ENCODE data around the gene APOA4. TPM values are rescaled to one million over a fixed set of nuclear protein-coding genes. Genes with fewer than 3 reads are reported as not detected.
A peak's percentile ranks its signal among the peaks of the same experiment; 100 is the strongest.

APOA4 gene
- polyA plus RNA-seq, 3 donors: not detected

DNA sequence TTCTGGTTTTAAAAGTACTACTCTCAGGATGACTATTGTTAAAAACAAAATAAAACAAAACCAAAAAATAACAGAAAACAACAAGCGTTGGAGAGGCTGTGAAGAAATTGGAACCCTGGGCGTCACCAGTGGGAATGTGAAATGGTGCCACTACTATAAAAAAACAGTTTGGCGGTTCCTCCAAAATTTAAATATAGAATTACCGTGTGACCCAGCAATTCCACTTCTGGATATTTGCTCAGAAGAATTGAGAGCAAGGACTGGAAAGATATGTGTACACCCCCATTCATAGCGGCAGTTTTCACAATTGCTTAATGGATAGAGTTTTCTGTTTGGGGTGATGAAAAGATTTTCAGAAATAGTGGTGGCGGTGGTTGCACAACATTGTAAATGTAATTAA lies 8.6 kb downstream of the APOA4 start:
- no CpG with 5 or more reads among the region's 6 CpGs for WGBS (ENCODE audit: insufficient coverage)
- Histone ChIP-seq H3K4me1 (ENCODE audit: control insufficient read depth in 1 of 2, insufficient read depth in 2 of 2, low read length in 2 of 2) (no peaks in the 10 kb centered on the region), H3K27ac (ENCODE audit: low read depth in 1 of 2, low read length in 2 of 2) (no peak overlapping the region), H3K9ac (ENCODE audit: insufficient read depth, low read length, poor library complexity, severe bottlenecking) (no peak overlapping the region), H3K4me3 (replicated peaks in 1 of 3; ENCODE audit: low read depth in 2 of 3, low read length in 3 of 3) (no peak overlapping the region), H3K4me2 (replicated peaks; ENCODE audit: extremely low read depth, low read length, poor library complexity, severe bottlenecking) (no peak overlapping the region), H4K20me1 (ENCODE audit: insufficient read depth, low read length) (no peaks in the 10 kb centered on the region), H3K79me2 (ENCODE audit: insufficient read depth, low read length) (no peaks in the 10 kb centered on the region), H2AFZ (ENCODE audit: insufficient read depth, low read depth, low read length, poor library complexity, severe bottlenecking) (no peak overlapping the region), H3K9me3 (replicated peaks in 1 of 2; ENCODE audit: control insufficient read depth in 1 of 2, insufficient read depth in 1 of 2, low read length in 2 of 2) (no peaks in the 10 kb centered on the region), H3K27me3 (ENCODE audit: control insufficient read depth in 2 of 2, insufficient read depth in 2 of 2, low read length in 2 of 2) (no peaks in the 10 kb centered on the region), H3K36me3 (replicated peaks in 1 of 2; ENCODE audit: control insufficient read depth in 1 of 2, insufficient read depth in 2 of 2, low read length in 2 of 2) (no peaks in the 10 kb centered on the region)
- peaks cover 0 to 6% (median 2%) of the 10 kb centered on the region in 3 donors for H3K27me3 Mint-ChIP-seq (ENCODE audit: low read depth in 3 of 3)
- TF ChIP-seq, protein P1, sequence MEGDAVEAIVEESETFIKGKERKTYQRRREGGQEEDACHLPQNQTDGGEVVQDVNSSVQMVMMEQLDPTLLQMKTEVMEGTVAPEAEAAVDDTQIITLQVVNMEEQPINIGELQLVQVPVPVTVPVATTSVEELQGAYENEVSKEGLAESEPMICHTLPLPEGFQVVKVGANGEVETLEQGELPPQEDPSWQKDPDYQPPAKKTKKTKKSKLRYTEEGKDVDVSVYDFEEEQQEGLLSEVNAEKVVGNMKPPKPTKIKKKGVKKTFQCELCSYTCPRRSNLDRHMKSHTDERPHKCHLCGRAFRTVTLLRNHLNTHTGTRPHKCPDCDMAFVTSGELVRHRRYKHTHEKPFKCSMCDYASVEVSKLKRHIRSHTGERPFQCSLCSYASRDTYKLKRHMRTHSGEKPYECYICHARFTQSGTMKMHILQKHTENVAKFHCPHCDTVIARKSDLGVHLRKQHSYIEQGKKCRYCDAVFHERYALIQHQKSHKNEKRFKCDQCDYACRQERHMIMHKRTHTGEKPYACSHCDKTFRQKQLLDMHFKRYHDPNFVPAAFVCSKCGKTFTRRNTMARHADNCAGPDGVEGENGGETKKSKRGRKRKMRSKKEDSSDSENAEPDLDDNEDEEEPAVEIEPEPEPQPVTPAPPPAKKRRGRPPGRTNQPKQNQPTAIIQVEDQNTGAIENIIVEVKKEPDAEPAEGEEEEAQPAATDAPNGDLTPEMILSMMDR (IDR thresholded peaks at IDR 0.05): no peak
- peaks cover 13% of the 10 kb centered on the region for H3K4me1 Mint-ChIP-seq
- H3K4me3 Mint-ChIP-seq: no peak overlapping the region
- H3K9me3 Mint-ChIP-seq: peaks cover 0 to 4% (median 0%) of the 10 kb centered on the region in 7 donors
- intact Hi-C loops (cut with micrococcal nuclease): no loop called here
- DNase-seq: no peak
- no peaks in the 10 kb centered on the region for H3K36me3 Mint-ChIP-seq
- no peak overlapping the region for H3K27ac Mint-ChIP-seq

DNA sequence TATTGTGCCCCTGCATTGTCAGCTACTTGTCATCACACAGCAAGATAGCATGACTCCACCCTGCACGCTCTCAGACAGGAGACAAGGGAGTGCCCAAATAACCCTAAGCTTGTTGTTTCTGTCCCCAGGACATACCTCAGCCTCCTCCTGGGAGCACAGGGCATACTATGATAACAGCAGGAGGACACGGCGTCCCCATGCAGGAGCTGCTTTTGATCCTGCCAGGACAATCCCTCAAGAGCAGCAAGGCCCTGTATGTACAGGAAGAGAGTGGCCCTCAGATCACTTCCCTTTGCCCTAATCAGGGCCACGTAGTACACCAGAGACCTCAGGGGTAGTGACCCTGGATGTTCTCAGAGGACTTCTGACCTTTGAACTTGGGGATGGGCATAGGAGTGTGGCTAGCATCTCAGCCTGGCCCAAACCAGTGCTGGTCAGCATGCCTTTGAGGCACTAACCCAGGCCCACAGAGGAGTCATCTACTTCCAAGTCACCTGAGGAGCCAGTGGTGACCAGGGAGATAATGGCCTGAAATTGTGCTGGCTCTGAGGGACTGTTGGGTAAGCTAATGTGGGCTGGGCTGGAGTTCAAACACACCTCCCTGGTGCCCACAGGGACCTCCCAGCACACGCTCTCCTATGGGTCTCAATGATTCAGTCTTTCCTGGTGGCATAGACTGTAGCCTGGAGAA lies 9.2 kb downstream of the APOA4 start:
- Histone ChIP-seq H3K4me3 (replicated peaks in 1 of 3; ENCODE audit: low read depth in 2 of 3, low read length in 3 of 3) (no peak overlapping the region), H3K4me1 (ENCODE audit: control insufficient read depth in 1 of 2, insufficient read depth in 2 of 2, low read length in 2 of 2) (no peaks in the 10 kb centered on the region), H3K4me2 (replicated peaks; ENCODE audit: extremely low read depth, low read length, poor library complexity, severe bottlenecking) (no peak overlapping the region), H3K27ac (ENCODE audit: low read depth in 1 of 2, low read length in 2 of 2) (no peak overlapping the region), H3K9ac (ENCODE audit: insufficient read depth, low read length, poor library complexity, severe bottlenecking) (no peak overlapping the region), H2AFZ (ENCODE audit: insufficient read depth, low read depth, low read length, poor library complexity, severe bottlenecking) (peak overlapping the region; percentile 30), H3K79me2 (ENCODE audit: insufficient read depth, low read length) (no peaks in the 10 kb centered on the region), H3K9me3 (replicated peaks in 1 of 2; ENCODE audit: control insufficient read depth in 1 of 2, insufficient read depth in 1 of 2, low read length in 2 of 2) (no peaks in the 10 kb centered on the region), H3K27me3 (ENCODE audit: control insufficient read depth in 2 of 2, insufficient read depth in 2 of 2, low read length in 2 of 2) (no peaks in the 10 kb centered on the region), H3K36me3 (replicated peaks in 1 of 2; ENCODE audit: control insufficient read depth in 1 of 2, insufficient read depth in 2 of 2, low read length in 2 of 2) (no peaks in the 10 kb centered on the region), H4K20me1 (ENCODE audit: insufficient read depth, low read length) (no peaks in the 10 kb centered on the region)
- Mint-ChIP-seq H3K27ac (no peak overlapping the region), H3K9me3 (peaks cover 0 to 4% (median 0%) of the 10 kb centered on the region in 7 donors), H3K4me1 (peaks cover 13% of the 10 kb centered on the region), H3K27me3 (ENCODE audit: low read depth in 3 of 3) (peaks cover 0 to 6% (median 0%) of the 10 kb centered on the region in 3 donors), H3K36me3 (no peaks in the 10 kb centered on the region), H3K4me3 (no peak overlapping the region)
- DNase-seq: no peak
- TF ChIP-seq, protein P1 (IDR thresholded peaks at IDR 0.05): no peak
- WGBS (ENCODE audit: insufficient coverage): 82% methylated on average over 4 of the region's 5 CpGs
- intact Hi-C loops (cut with micrococcal nuclease): no loop called here

Data from CD14-positive monocyte (primary cell).